Duodenal mucosa (tissue), 2 donors: Measurements from ENCODE around the gene CDKN2B.
"Not testable (repeated sequence)": the region's sequence is repeated elsewhere in the genome, so short reads cannot be mapped to it uniquely, and the experiment has no call there.

ENCODE experiments used
- H3K27ac ChIP-seq: one replicate; pipeline ENCODE4 v1.7.0; 2013; ENCODE audit warnings: low read depth, low read length
- H3K27me3 ChIP-seq, 2 donors: one replicate each; pipeline ENCODE4 v1.7.0; 2013; ENCODE audit warnings: low read length in 2 of 2, control low read depth in 1 of 2; ENCODE audit not compliant: insufficient read depth in 2 of 2, control insufficient read depth in 1 of 2
- H3K36me3 ChIP-seq, 2 donors: one replicate each; pipeline ENCODE4 v1.7.0; 2013; ENCODE audit warnings: low read length in 2 of 2, control low read depth in 1 of 2; ENCODE audit not compliant: insufficient read depth in 2 of 2, control insufficient read depth in 1 of 2
- H3K4me1 ChIP-seq, 2 donors: one replicate each; pipeline ENCODE4 v1.7.0; 2013; ENCODE audit warnings: low read length in 2 of 2, control low read depth in 1 of 2; ENCODE audit not compliant: insufficient read depth in 2 of 2, control insufficient read depth in 1 of 2
- H3K4me3 ChIP-seq, 2 donors: one replicate each; pipeline ENCODE4 v1.7.0; 2013; ENCODE audit warnings: low read length in 2 of 2, low read depth in 1 of 2
- H3K9ac ChIP-seq, 2 donors: one replicate each; pipeline ENCODE4 v1.7.0; 2013; ENCODE audit warnings: low read length in 2 of 2, low read depth in 1 of 2
- H3K9me3 ChIP-seq, 2 donors: one replicate each; pipeline ENCODE4 v1.7.0; 2013; ENCODE audit warnings: low read length in 2 of 2, control low read depth in 1 of 2; ENCODE audit not compliant: control insufficient read depth in 1 of 2

Gene CDKN2B

DNA sequence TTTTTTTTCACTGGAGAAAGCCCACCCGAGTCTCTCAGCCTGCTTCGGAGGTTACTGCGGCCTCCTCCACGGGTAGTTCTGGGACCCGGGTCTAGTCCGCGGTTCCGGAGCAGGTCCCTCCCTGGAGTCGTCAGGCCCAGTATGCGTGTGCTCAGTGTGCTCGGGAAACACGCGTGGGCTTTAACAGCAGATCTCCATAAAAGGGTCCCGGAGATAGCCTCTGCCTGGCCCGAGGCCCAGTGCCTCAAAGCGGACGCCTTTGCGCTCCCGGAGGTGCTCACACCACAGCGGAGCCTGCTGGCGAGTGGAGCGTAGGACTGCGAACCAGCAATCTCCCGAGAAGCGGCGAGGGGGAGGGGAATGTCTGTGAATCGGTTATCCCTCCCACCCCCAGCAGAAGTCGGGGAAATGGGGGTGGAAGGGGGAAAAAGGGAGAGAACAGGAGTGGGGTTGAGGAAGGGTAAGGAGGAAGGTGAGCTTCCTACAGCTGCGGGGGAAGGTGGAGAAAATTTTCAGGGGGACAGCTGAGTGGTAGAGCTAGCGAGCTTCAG, 43.6 kb downstream of the CDKN2B start:
- peaks cover 10 to 13% of the 10 kb centered on the region in 2 donors for H3K4me1 ChIP-seq
- no peak overlapping the region for H3K27ac ChIP-seq
- peaks cover 60 to 68% of the 10 kb centered on the region in 2 donors for H3K27me3 ChIP-seq
- no peaks in the 10 kb centered on the region for H3K9me3 ChIP-seq
- peak overlapping the region; percentile 68 to 73 for H3K4me3 ChIP-seq
- no peaks in the 10 kb centered on the region for H3K36me3 ChIP-seq
- peak overlapping the region in 1 of 2 donors; percentile 25 for H3K9ac ChIP-seq

DNA sequence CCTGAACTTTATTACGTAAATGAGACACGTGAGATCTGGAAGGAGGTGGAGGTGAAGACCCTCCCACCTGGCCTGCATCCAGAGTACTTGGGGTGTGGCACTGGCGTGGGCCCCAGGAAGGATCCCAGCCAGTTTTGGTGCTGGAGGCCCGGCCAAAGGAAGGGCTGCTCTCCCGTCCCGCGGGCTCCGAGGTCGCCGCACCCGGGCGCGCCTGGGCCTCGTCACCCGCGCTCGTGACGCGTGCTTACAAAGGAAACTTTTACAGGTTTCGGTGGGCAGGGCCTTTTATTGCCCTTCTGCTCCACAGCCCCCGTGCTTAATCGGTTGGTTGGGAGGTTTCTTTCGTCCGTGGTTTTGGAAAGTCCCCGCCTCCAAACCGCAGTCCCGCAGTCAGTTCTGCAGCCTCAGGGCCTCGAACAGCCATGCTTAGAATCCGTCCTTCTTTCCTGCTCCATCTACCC, 44.1 kb downstream of the CDKN2B start:
- H3K27me3 ChIP-seq, result peaks cover 55 to 63% of the 10 kb centered on the region in 2 donors
- no peak overlapping the region for H3K27ac ChIP-seq
- peaks cover 10 to 13% of the 10 kb centered on the region in 2 donors for H3K4me1 ChIP-seq
- H3K36me3 ChIP-seq, result no peaks in the 10 kb centered on the region
- H3K4me3 ChIP-seq, result peak overlapping the region; percentile 68 to 73
- no peaks in the 10 kb centered on the region for H3K9me3 ChIP-seq
- H3K9ac ChIP-seq, result peak overlapping the region in 1 of 2 donors; percentile 25

DNA sequence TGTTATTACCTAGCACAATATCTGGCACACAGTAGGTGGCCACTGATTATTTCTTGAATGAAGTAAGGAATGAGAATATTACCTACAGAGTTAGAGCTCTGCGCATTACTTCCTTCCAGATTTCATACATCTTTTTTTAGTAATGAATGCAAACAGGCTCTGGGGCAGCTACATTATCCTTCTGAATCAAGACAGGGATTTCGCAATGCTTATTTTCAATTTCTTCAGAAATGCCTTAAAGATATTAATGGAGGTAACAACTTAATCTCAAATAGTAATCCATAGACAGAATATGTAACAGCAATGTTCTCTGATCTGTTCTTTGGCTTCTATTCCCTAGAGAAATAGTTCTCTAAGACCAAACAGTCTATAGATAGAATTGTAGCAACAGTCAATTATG, 47.5 kb downstream of the CDKN2B start:
- H3K9me3 ChIP-seq, result no peaks in the 10 kb centered on the region
- H3K36me3 ChIP-seq, result no peaks in the 10 kb centered on the region
- no peak overlapping the region for H3K9ac ChIP-seq
- peaks cover 22 to 29% of the 10 kb centered on the region in 2 donors for H3K27me3 ChIP-seq
- H3K4me1 ChIP-seq, result peaks cover 10 to 13% of the 10 kb centered on the region in 2 donors
- no peak overlapping the region for H3K27ac ChIP-seq
- H3K4me3 ChIP-seq, result no peak overlapping the region

DNA sequence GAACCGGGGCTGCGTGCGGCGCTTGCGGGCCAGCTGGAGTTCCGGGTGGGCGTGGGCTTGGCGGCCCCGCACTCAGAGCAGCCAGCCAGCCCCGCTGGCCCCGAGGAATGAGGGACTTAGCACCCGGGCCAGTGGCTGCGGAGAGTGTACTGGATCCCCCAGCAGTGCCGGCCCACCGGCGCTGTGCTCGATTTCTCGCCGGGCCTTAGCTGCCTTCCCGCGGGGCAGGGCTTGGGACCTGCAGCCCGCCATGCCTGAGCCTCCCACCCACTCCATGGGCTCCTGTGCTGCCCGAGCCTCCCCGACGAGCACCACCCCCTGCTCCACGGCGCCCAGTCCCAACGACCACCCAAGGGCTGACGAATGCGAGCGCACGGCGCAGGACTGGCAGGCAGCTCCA, 49.8 kb downstream of the CDKN2B start:
- not testable (repeated sequence) for H3K9ac ChIP-seq, H3K9me3 ChIP-seq, H3K27me3 ChIP-seq, H3K36me3 ChIP-seq, H3K27ac ChIP-seq, H3K4me1 ChIP-seq, H3K4me3 ChIP-seq

DNA sequence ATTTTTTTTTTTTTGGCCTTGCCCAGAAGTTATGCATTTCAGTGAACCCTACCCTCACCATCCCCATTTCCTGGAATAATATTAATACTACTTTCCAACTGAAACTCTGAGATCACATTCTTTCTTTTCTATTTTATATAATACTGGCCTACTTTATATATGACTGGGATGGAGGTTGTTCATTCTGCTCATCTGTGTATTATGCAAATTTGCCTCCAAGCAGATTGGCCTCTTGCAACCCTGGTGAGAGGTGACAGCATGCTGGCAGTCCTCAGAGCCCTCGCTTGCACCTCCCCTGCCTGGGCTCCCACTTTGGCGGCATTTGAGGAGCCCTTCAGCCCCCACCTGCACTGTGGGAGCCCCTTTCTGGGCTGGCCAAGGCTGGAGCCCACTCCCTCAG, 50.3 kb downstream of the CDKN2B start:
- H3K9ac ChIP-seq, result no peak overlapping the region
- no peak overlapping the region for H3K27ac ChIP-seq
- H3K4me3 ChIP-seq, result no peak overlapping the region
- H3K4me1 ChIP-seq, result no peaks in the 10 kb centered on the region
- no peaks in the 10 kb centered on the region for H3K9me3 ChIP-seq
- peaks cover 3 to 8% of the 10 kb centered on the region in 2 donors for H3K27me3 ChIP-seq
- no peaks in the 10 kb centered on the region for H3K36me3 ChIP-seq
